Stomach smooth muscle (tissue), 2 donors: ENCODE data around the gene PACSIN2.

Experiments used
- H3K27ac ChIP-seq: one replicate; pipeline ENCODE4 v1.7.0; 2013; ENCODE audit warnings: mild to moderate bottlenecking, low read length, inconsistent platforms
- H3K27me3 ChIP-seq, 2 donors: one replicate each; pipeline ENCODE4 v1.7.0; 2013; ENCODE audit warnings: low read length in 2 of 2; ENCODE audit not compliant: insufficient read depth in 2 of 2, control insufficient read depth in 1 of 2
- H3K36me3 ChIP-seq, 2 donors: one replicate each; pipeline ENCODE4 v1.7.0; 2013; ENCODE audit warnings: low read length in 2 of 2; ENCODE audit not compliant: control insufficient read depth in 2 of 2, insufficient read depth in 2 of 2
- H3K4me1 ChIP-seq: one replicate; pipeline ENCODE4 v1.7.0; 2013; ENCODE audit warnings: low read length; ENCODE audit not compliant: control insufficient read depth, insufficient read depth
- H3K4me3 ChIP-seq, 2 donors: one replicate each; pipeline ENCODE4 v1.7.0; 2013; ENCODE audit warnings: low read length in 2 of 2
- H3K9ac ChIP-seq, 2 donors: one replicate each; pipeline ENCODE4 v1.7.0; 2013; ENCODE audit warnings: low read length in 2 of 2, mild to moderate bottlenecking in 1 of 2
- H3K9me3 ChIP-seq, 2 donors: one replicate each; pipeline ENCODE4 v1.7.0; 2013; ENCODE audit warnings: low read length in 2 of 2; ENCODE audit not compliant: control insufficient read depth in 2 of 2
- donor health status: healthy.
- donor health status: Pancreatic carcinoma.

PACSIN2 gene

GRCh38 chr22:42946546-42947198 is 68.3 kb downstream of the PACSIN2 start:
- H3K4me3 ChIP-seq: no peak overlapping the region
- peak overlapping the region; percentile 18 for H3K27ac ChIP-seq
- no peaks in the 10 kb centered on the region for H3K27me3 ChIP-seq
- H3K9me3 ChIP-seq: no peaks in the 10 kb centered on the region
- H3K36me3 ChIP-seq: peaks cover 0 to 3% of the 10 kb centered on the region in 2 donors
- H3K4me1 ChIP-seq: peaks cover 50% of the 10 kb centered on the region
- H3K9ac ChIP-seq: no peak overlapping the region

- Histone ChIP-seq H3K9ac (no peak overlapping the region), H3K9me3 (no peaks in the 10 kb centered on the region), H3K27me3 (no peaks in the 10 kb centered on the region), H3K27ac (no peak overlapping the region), H3K4me1 (peaks cover 41% of the 10 kb centered on the region), H3K4me3 (no peak overlapping the region), H3K36me3 (peaks cover 0 to 3% of the 10 kb centered on the region in 2 donors)
Observed at GRCh38 chr22:42945736-42946135, 69.2 kb downstream of the PACSIN2 start.

- H3K9ac ChIP-seq: no peak overlapping the region
- H3K4me3 ChIP-seq: no peak overlapping the region
- H3K9me3 ChIP-seq: no peaks in the 10 kb centered on the region
- H3K27me3 ChIP-seq: no peaks in the 10 kb centered on the region
- H3K36me3 ChIP-seq: peaks cover 0 to 3% of the 10 kb centered on the region in 2 donors
- peaks cover 44% of the 10 kb centered on the region for H3K4me1 ChIP-seq
- H3K27ac ChIP-seq: no peak overlapping the region
Observed at GRCh38 chr22:42945027-42945426, 69.9 kb downstream of the PACSIN2 start.

- no peak overlapping the region for H3K27ac ChIP-seq
Observed at GRCh38 chr22:42944409-42944808, 70.5 kb downstream of the PACSIN2 start.

GRCh38 chr22:42943981-42944380 is 71.0 kb downstream of the PACSIN2 start:
- H3K36me3 ChIP-seq: peaks cover 0 to 3% of the 10 kb centered on the region in 2 donors
- no peak overlapping the region for H3K27ac ChIP-seq
- H3K9ac ChIP-seq: no peak overlapping the region
- H3K9me3 ChIP-seq: no peaks in the 10 kb centered on the region
- no peaks in the 10 kb centered on the region for H3K27me3 ChIP-seq
- no peak overlapping the region for H3K4me3 ChIP-seq
- peaks cover 45% of the 10 kb centered on the region for H3K4me1 ChIP-seq

More at GRCh38 chr22:42944409-42944808, 70.5 kb downstream of the PACSIN2 start:
- Histone ChIP-seq H3K27me3 (no peaks in the 10 kb centered on the region), H3K9ac (no peak overlapping the region), H3K4me1 (peaks cover 45% of the 10 kb centered on the region), H3K4me3 (no peak overlapping the region), H3K36me3 (peaks cover 0 to 3% of the 10 kb centered on the region in 2 donors), H3K9me3 (no peaks in the 10 kb centered on the region)

GRCh38 chr22:42942351-42942750 is 72.6 kb downstream of the PACSIN2 start:
- Histone ChIP-seq H3K4me3 (no peak overlapping the region), H3K27me3 (no peaks in the 10 kb centered on the region), H3K27ac (no peak overlapping the region), H3K9ac (no peak overlapping the region), H3K9me3 (no peaks in the 10 kb centered on the region), H3K4me1 (peaks cover 51% of the 10 kb centered on the region), H3K36me3 (peaks cover 0 to 3% of the 10 kb centered on the region in 2 donors)

GRCh38 chr22:42939941-42940653 is 74.9 kb downstream of the PACSIN2 start:
- Histone ChIP-seq H3K9me3 (no peaks in the 10 kb centered on the region), H3K36me3 (no peaks in the 10 kb centered on the region), H3K27me3 (no peaks in the 10 kb centered on the region), H3K27ac (peak overlapping the region; percentile 73), H3K4me3 (peak overlapping the region in 1 of 2 donors; percentile 49), H3K9ac (peak overlapping the region; percentile 13 to 16), H3K4me1 (peaks cover 55% of the 10 kb centered on the region)

- Histone ChIP-seq H3K4me3 (peak overlapping the region in 1 of 2 donors; percentile 49), H3K27ac (peak overlapping the region; percentile 73), H3K9ac (peak overlapping the region; percentile 13 to 16), H3K9me3 (no peaks in the 10 kb centered on the region), H3K27me3 (no peaks in the 10 kb centered on the region), H3K4me1 (peaks cover 58% of the 10 kb centered on the region), H3K36me3 (no peaks in the 10 kb centered on the region)
Observed at GRCh38 chr22:42939451-42939881, 75.5 kb downstream of the PACSIN2 start.

- H3K27me3 ChIP-seq: no peaks in the 10 kb centered on the region
- H3K4me1 ChIP-seq: peaks cover 60% of the 10 kb centered on the region
- peak overlapping the region in 1 of 2 donors; percentile 49 for H3K4me3 ChIP-seq
- no peaks in the 10 kb centered on the region for H3K36me3 ChIP-seq
- H3K9me3 ChIP-seq: no peaks in the 10 kb centered on the region
- H3K27ac ChIP-seq: peak overlapping the region; percentile 73
- peak overlapping the region in 1 of 2 donors; percentile 13 for H3K9ac ChIP-seq
Observed at GRCh38 chr22:42938976-42939375, 76.0 kb downstream of the PACSIN2 start.

- Histone ChIP-seq H3K9ac (no peak overlapping the region), H3K27ac (peak overlapping the region; percentile 73), H3K4me3 (peak overlapping the region in 1 of 2 donors; percentile 49), H3K9me3 (no peaks in the 10 kb centered on the region), H3K27me3 (no peaks in the 10 kb centered on the region), H3K4me1 (peaks cover 63% of the 10 kb centered on the region), H3K36me3 (no peaks in the 10 kb centered on the region)
Observed at GRCh38 chr22:42938449-42938848, 76.5 kb downstream of the PACSIN2 start.
